PC-3 (cell line): Measurements from ENCODE around the gene NR1I3.

Source experiments
- CTCF ChIP-seq: fragments of 300-600 bp; sonication (generic); conservative IDR thresholded peaks from 2 replicates; pipeline ENCODE4 v1.5.1; 2017; ENCODE audit warnings: antibody characterized with exemption, low read depth, mild to moderate bottlenecking, low read length
- EZH2 ChIP-seq: fragments of 300-600 bp; sonication (generic); IDR thresholded peaks from one replicate; pipeline ENCODE4 v1.6.1; 2017; ENCODE audit warnings: antibody characterized with exemption, mild to moderate bottlenecking, low read length; ENCODE audit not compliant: unreplicated experiment
- EZH2phosphoT487 ChIP-seq: fragments of 300-600 bp; sonication (generic); IDR thresholded peaks from 2 replicates; pipeline ENCODE4 v1.6.1; 2018; ENCODE audit warnings: mild to moderate bottlenecking, antibody characterized with exemption, low read length, borderline replicate concordance

GRCh38 chr1:161200421-161200991 lies 37.5 kb downstream of the NR1I3 start:
- TF ChIP-seq CTCF (no peak), EZH2 (no peak), EZH2phosphoT487 (no peak)
